Hepatocyte (in vitro differentiated cells): ENCODE data around the gene ROPN1. TPM values are rescaled to one million over a fixed set of nuclear protein-coding genes. Genes with fewer than 3 reads are reported as not detected.
"Not testable (repeated sequence)": the region's sequence is repeated elsewhere in the genome, so short reads cannot be mapped to it uniquely, and the experiment has no call there.

Source experiments
- DNase-seq: peaks from one replicate; pipeline ENCODE4 v3.0.0-alpha.2; 2016; ENCODE audit warnings: low spot score
- H2AFZ ChIP-seq: fragments of 200-600 bp; sonication (generic); 2 replicates; pipeline ENCODE4 v1.6.0; 2016; ENCODE audit warnings: antibody characterized with exemption, mild to moderate bottlenecking
- H3K27ac ChIP-seq: fragments of 200-600 bp; sonication (generic); 2 replicates; pipeline ENCODE4 v1.5.1; 2016; ENCODE audit warnings: mild to moderate bottlenecking
- H3K27me3 ChIP-seq: fragments of 200-600 bp; sonication (generic); 2 replicates; pipeline ENCODE4 v1.6.1; 2016
- H3K36me3 ChIP-seq: fragments of 200-600 bp; sonication (generic); replicated peaks from 2 replicates; pipeline ENCODE4 v1.5.1; 2016; ENCODE audit warnings: low read depth; ENCODE audit not compliant: insufficient read depth
- H3K4me1 ChIP-seq: fragments of 200-600 bp; sonication (generic); 2 replicates; pipeline ENCODE4 v1.5.1; 2016; ENCODE audit warnings: mild to moderate bottlenecking, moderate library complexity; ENCODE audit not compliant: insufficient read depth
- H3K4me2 ChIP-seq: fragments of 200-600 bp; sonication (generic); 2 replicates; pipeline ENCODE4 v1.6.0; 2016
- H3K4me3 ChIP-seq: fragments of 200-600 bp; sonication (generic); 2 replicates; pipeline ENCODE4 v1.5.1; 2016; ENCODE audit warnings: mild to moderate bottlenecking
- H3K79me2 ChIP-seq: fragments of 200-600 bp; sonication (generic); 2 replicates; pipeline ENCODE4 v1.6.0; 2017; ENCODE audit warnings: mild to moderate bottlenecking
- H3K9me2 ChIP-seq: fragments of 200-600 bp; sonication (generic); replicated peaks from 2 replicates; pipeline ENCODE4 v1.6.0; 2017; ENCODE audit warnings: mild to moderate bottlenecking; ENCODE audit not compliant: insufficient read depth
- H3K9me3 ChIP-seq: fragments of 200-600 bp; sonication (generic); 2 replicates; pipeline ENCODE4 v1.5.1; 2016; ENCODE audit warnings: low read depth, mild to moderate bottlenecking
- H4K20me1 ChIP-seq: fragments of 200-600 bp; sonication (generic); 2 replicates; pipeline ENCODE4 v1.6.0; 2016; ENCODE audit warnings: mild to moderate bottlenecking; ENCODE audit not compliant: insufficient read depth, poor library complexity, severe bottlenecking
- CTCF ChIP-seq: fragments of 200-600 bp; sonication (generic); IDR thresholded peaks from 2 replicates; pipeline ENCODE4 v1.5.1; 2016; ENCODE audit warnings: antibody characterized with exemption, mild to moderate bottlenecking; ENCODE audit not compliant: poor library complexity
- EZH2 ChIP-seq: fragments of 200-600 bp; sonication (generic); IDR thresholded peaks from 2 replicates; pipeline ENCODE4 v1.6.1; 2016; ENCODE audit warnings: antibody characterized with exemption, mild to moderate bottlenecking, borderline replicate concordance
- EZH2phosphoT487 ChIP-seq: fragments of 200-600 bp; sonication (generic); IDR thresholded peaks from one replicate; pipeline ENCODE4 v1.6.1; 2018; ENCODE audit warnings: antibody characterized with exemption, mild to moderate bottlenecking, low read depth, moderate library complexity; ENCODE audit not compliant: unreplicated experiment, severe bottlenecking
- WGBS: methylation state at CpG from one replicate; pipeline ENCODE4 v1.1.6; 2016; ENCODE audit warnings: low lambda C conversion rate; ENCODE audit errors: missing lambda C conversion rate; 5-methylcytosine and 5-hydroxymethylcytosine counted together
- polyA plus RNA-seq: library from polyadenylated mRNA; unstranded; fragments of >200 nt; fragmentation: Nextera tagmentation; extraction: Ambion mirVana; gene quantifications from 2 replicates; pipeline ENCODE4 v1.2.1, GENCODE V29; 2016
- total RNA-seq: library from RNA; depleted of rRNA; stranded (reverse); fragments of >200 nt; gene quantifications from 2 replicates; pipeline ENCODE4 v1.2.3, GENCODE V29; 2014

The ROPN1 gene
- total and polyA plus RNA-seq, 2 experiments from 2014 or later, result not detected

GRCh38 chr3:123984350-123984749 lies 7.6 kb downstream of the ROPN1 start:
- Histone ChIP-seq H2AFZ (no peak overlapping the region), H3K27me3 (peaks cover 66% of the 10 kb centered on the region), H3K36me3 (no peaks in the 10 kb centered on the region), H3K9me2 (no peaks in the 10 kb centered on the region), H3K4me3 (no peak overlapping the region), H3K27ac (no peak overlapping the region), H3K79me2 (no peaks in the 10 kb centered on the region), H3K9me3 (no peaks in the 10 kb centered on the region), H3K4me1 (no peaks in the 10 kb centered on the region), H3K4me2 (no peak overlapping the region), H4K20me1 (no peaks in the 10 kb centered on the region)
- no peak for DNase-seq
- 96% methylated on average over 1 of the region's 1 CpG for WGBS
- TF ChIP-seq CTCF, result no peak
- no peak for TF ChIP-seq EZH2
- no peak for TF ChIP-seq EZH2phosphoT487

GRCh38 chr3:123981317-123981716 lies 10.6 kb downstream of the ROPN1 start:
- WGBS, result 72% methylated on average over 4 of the region's 4 CpGs
- not testable (repeated sequence) for H3K4me3 ChIP-seq, H3K4me2 ChIP-seq, H3K4me1 ChIP-seq, H3K9me2 ChIP-seq, H2AFZ ChIP-seq, DNase-seq, H3K36me3 ChIP-seq, H4K20me1 ChIP-seq, H3K27ac ChIP-seq, H3K79me2 ChIP-seq, H3K9me3 ChIP-seq
- H3K27me3 ChIP-seq, result peaks cover 41% of the 10 kb centered on the region

GRCh38 chr3:123980539-123980938 lies 11.4 kb downstream of the ROPN1 start:
- no peak overlapping the region for H3K27ac ChIP-seq
- no peaks in the 10 kb centered on the region for H3K9me3 ChIP-seq
- H4K20me1 ChIP-seq, result no peaks in the 10 kb centered on the region
- H3K4me1 ChIP-seq, result no peaks in the 10 kb centered on the region
- no peaks in the 10 kb centered on the region for H3K9me2 ChIP-seq
- peak overlapping the region; percentile 68 for H3K4me2 ChIP-seq
- DNase-seq, result no peak
- 84% methylated on average over 4 of the region's 4 CpGs for WGBS
- no peak overlapping the region for H2AFZ ChIP-seq
- no peak for TF ChIP-seq EZH2
- no peak for TF ChIP-seq EZH2phosphoT487
- no peak for TF ChIP-seq CTCF
- H3K27me3 ChIP-seq, result peaks cover 41% of the 10 kb centered on the region
- no peak overlapping the region for H3K4me3 ChIP-seq
- H3K79me2 ChIP-seq, result no peaks in the 10 kb centered on the region
- H3K36me3 ChIP-seq, result no peaks in the 10 kb centered on the region

GRCh38 chr3:123979525-123980501 lies 12.1 kb downstream of the ROPN1 start:
- TF ChIP-seq CTCF, result peak; percentile 72
- H3K27ac ChIP-seq, H3K4me3 ChIP-seq, H3K4me1 ChIP-seq, H3K9me3 ChIP-seq, H3K36me3 ChIP-seq, H4K20me1 ChIP-seq, H3K9me2 ChIP-seq, H3K79me2 ChIP-seq: not testable (repeated sequence)
- Histone ChIP-seq H2AFZ (peak overlapping the region; percentile 24), H3K4me2 (peak overlapping the region; percentile 68), H3K27me3 (peaks cover 41% of the 10 kb centered on the region)
- WGBS, result 17% methylated on average over 27 of the region's 29 CpGs
- peak; percentile 27 for DNase-seq

GRCh38 chr3:123976904-123977303 lies 15.0 kb downstream of the ROPN1 start:
- H3K27ac ChIP-seq, H3K79me2 ChIP-seq, H2AFZ ChIP-seq, DNase-seq, H3K9me3 ChIP-seq, H3K4me3 ChIP-seq, H4K20me1 ChIP-seq, H3K4me2 ChIP-seq, H3K4me1 ChIP-seq, H3K9me2 ChIP-seq, H3K36me3 ChIP-seq: not testable (repeated sequence)
- 88% methylated on average over 7 of the region's 7 CpGs for WGBS
- peaks cover 18% of the 10 kb centered on the region for H3K27me3 ChIP-seq

GRCh38 chr3:123976181-123976898 lies 15.6 kb downstream of the ROPN1 start:
- not testable (repeated sequence) for H3K4me1 ChIP-seq, H4K20me1 ChIP-seq, H3K4me3 ChIP-seq, H3K4me2 ChIP-seq, H3K9me3 ChIP-seq, H3K27ac ChIP-seq, H3K79me2 ChIP-seq, H2AFZ ChIP-seq, H3K36me3 ChIP-seq, H3K9me2 ChIP-seq, DNase-seq
- WGBS, result 78% methylated on average over 4 of the region's 4 CpGs
- peaks cover 13% of the 10 kb centered on the region for H3K27me3 ChIP-seq
